HG03196 (cell line): ENCODE data around the gene GPATCH11.

Experiments
- ATAC-seq: cut with Tn5 transposase; IDR thresholded peaks from one replicate; pipeline ENCODE4 v1.9.1; 2021; ENCODE audit not compliant: unreplicated experiment

The GPATCH11 gene

DNA sequence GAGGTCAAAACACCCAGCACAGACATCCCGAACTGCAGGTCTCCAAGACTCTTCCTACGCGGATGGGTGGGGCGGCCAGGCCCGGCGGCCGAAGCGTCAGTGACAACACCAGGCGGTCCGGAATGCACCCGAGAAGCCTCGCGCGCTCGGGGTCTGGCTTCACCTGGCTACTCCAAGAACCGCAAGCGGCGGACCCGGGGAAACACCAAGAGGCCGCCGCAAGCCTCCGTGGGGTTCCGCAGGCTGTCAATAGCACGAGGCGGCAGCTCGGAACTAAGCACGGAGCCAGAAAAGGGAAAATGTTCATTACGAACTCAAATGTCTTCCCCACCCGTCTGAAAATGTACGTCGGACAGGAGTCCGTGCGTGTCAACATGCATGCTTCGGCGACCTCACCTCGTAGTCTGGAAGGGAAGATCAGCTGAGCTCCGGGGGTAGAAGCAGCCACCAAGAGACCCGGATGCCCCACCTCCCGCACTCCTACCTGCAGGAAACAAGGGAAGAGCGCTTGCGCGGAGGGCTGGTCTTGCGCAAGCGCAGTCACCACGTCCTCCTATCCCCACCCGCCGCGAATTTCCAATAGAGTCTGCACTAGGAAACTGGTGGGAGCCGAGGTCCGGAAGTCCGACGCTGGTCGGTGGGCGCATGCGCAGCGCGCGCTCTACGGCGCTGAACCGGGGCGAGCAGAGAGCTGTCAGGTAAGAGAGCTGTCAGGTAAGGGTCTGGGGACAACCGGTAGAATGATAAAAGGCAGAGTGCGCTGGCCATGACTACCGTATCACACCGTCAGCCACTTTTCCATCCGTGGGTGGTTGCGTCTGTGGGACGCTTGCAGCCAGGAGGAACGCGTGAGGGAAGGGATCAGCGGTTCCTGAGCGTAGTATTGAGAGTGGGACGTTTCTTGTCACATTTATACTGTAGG, at the start of gene GPATCH11, which contains the start of gene HEATR5B:
GPATCH11 (plus strand) TSS at position 646 of the 922 bp plus-strand sequence. CDS start 3,864 bp downstream, outside the sequence.
HEATR5B (minus strand) TSS at position 500 of the 922 bp plus-strand sequence. CDS start 958 bp downstream, outside the sequence.
- ATAC-seq = peak; percentile 82

DNA sequence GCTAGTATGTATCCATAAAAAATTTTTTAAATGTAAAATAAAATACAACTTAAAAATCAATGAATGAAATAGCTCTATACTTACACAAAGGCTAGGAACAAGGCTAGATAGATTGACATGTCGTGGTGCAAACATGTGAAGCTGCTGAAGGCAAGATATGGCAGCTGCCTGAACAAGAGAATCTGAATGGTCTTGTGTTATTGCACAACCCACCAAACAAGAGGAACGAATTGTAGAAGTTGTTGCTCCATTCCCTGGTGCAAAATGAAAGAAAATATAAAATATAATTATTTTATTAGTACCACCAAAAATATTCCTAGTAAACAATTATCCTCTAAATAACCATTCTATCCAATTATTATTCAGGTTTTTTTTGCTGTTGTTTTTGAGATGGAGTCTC, 46.5 kb upstream of the GPATCH11 start:
- no peak for ATAC-seq

DNA sequence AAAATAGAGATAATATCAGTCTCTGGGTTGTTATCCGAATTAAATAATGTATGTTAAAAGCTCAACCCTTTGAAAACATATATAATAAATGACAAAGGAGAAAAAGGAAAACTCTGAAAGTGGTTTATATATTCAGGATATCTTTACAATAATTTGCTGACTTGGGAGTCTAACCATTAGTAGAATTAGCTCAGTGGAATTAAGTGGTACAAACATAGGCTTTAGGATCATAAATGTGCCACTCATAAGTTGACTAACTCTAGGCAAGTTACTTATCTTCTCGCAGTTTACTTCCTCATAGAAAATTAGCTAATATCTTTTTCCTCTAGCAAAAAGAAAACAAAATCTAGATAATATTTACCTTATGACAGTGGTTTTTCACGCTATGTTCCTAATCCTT, 44.7 kb upstream of the GPATCH11 start:
- no peak for ATAC-seq

DNA sequence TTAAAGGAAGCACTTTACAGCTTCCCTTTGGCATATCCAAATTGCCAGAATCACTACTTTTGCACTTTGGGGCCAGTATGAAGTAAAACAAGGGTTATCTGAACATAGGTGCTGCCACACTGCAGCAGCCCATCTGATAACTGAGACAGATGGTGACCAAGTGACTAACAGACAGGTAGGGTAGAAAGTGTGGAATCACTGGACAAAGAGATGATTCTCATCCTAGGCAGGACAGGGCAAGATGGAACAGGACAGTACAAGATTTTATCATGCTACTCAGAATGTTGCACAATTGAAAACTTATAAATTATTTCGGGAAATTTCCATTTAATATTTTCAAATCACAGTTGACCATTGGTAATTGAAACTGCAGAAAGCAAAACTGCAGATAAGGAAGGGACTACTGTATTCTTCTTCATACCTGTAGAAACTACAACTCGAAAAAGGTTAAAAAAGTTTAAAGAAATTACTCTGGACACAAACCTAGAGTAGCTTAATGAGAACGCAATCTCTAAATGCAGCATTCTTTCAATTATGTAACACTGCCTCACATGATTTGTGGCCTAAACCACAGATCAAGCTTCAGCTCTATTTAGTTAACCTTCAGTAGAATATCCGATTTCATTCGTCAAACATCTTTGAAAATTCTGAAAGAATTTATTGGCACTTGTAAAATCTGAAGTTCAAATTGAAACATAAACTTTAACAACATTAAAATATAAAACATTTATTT, 31.6 kb upstream of the GPATCH11 start:
- ATAC-seq = no peak

DNA sequence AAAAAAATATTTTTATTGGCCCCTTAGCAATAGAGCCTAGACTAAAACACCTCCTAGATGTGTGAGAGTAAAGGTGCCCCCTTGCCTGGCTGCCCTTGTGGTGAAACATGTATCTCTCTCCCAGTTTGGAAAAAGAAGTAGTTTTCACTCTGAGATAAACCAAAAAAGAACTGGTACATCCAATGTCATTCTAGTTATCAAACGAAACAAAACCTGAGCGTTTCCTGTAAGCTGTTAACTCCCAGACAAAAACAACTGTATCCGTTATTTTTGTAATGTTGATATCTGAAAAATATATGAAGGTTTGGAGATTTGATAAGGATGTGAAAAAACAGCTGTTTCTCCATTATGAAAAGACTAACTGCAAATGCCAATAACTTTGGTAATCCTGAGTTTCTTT, 24.5 kb upstream of the GPATCH11 start:
- ATAC-seq = no peak

DNA sequence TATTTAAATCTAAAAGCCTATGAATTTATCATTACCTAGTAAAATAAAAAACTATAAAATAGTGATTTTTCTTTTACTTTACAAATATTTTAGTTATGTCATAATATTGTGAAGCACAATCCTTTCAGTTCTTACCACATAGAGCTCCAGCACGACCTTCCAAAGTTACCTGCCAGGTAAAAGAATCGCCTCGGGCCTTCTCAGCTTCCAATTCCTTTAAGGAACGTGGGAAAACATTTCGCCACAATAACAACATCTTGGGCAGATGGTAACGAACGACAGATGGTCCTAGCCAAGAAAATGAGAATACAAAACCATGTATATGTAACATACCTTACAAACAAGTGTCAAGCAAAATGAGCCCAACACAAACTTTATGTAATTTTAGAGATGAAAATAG, 23.9 kb upstream of the GPATCH11 start:
- ATAC-seq = no peak

DNA sequence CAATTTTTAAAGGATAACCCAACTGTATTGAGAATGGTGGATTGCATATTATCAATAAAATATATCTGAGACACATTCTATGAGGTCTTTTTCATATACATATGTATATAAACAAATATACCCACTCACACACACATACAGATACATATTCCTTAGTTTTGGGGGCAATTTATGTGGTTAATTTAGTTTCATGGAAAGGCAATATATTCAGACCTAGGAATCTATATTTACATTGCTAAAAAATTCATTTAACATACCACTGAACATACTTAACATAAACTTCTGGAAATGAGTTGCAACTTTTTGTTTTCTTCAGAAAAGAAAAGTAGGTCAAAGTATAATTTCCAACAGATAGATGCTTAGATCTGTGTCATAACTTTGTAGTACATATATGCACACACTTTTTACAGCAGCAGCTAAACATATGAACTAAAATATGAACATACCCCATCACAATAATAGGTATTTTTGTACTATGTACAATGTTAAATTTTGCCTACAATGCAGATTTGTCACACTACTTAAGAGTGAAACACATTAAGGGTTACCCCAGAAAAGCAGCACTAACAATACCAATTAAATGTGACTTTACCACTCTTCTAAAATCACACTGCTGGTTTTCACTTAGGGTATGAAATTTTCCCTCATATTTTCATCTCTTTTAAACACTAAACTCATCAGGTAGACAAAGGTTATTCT, 23.2 kb upstream of the GPATCH11 start:
- no peak for ATAC-seq

DNA sequence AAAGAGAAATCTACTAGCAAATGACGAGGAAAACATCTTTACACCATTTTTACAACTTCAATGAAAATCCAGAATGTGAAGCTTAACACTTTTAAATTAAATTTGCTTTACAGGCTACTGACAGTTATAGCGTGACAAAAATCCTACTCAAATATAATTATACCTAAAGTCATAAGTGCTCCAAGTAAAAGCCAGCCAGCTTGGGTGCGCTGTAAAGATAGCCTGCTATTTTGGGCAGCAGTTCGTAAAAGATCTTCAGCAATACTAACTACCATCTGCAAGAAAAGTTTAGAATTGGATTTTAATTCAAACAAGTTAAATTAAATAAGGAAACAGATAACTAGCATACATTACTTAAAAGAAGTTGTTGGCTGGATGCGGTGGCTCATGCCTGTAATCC, 22.5 kb upstream of the GPATCH11 start:
- no peak for ATAC-seq

DNA sequence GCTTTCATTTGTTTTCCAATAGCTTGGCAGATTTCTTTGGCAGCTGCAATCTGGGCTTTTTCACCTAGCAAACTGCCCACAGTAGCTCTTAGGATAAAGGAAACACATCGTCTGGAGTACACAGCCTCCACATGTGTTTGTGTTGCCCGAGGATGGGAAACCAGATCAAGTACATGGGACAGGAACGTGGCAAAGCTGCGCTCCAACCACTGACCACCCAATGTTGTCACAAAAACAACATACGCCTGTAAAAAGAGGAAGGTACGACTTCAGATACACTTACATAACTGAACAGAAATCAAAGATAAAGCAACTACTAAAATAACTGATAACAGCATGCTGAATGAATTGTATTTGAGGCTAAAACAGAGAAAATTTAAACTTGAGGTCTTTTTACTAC, 15.6 kb upstream of the GPATCH11 start:
- no peak for ATAC-seq

DNA sequence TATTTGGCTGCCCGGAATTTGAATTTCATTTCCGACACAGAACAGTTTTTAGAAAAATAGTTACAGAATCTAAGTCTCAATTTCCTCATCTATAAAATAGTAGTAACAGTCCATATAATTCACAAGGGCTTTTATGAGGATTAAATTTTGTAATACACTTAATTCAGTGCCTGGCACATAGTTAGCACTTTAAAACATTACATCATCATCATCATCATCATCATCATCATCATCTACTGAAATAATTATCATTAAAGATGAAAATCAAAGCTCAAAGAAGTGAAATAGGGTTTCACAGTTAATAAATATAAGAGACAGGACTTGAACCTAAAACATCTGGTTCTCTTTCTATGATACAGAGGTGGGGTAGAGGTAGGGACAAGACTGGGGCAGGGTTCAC, 13.4 kb upstream of the GPATCH11 start:
- no peak for ATAC-seq

DNA sequence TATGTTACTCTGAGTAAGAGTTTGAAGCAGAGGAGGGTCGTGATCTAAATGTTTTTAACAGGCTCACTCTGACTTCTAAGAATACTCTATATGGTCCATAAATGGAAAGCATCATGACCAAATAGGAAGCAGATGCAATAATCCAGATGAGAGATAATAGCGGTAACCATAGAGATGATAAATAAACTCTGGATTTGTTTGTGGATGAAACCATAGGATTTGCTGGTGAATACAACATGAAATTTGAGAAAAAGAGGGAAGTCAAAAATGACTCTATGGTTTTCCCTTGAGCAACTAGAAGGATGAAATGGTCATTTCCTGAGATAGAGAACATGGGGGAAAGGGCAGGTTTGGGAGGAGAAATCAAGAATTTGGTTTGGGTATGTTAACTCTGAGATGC, 4.1 kb upstream of the GPATCH11 start:
- no peak for ATAC-seq

DNA sequence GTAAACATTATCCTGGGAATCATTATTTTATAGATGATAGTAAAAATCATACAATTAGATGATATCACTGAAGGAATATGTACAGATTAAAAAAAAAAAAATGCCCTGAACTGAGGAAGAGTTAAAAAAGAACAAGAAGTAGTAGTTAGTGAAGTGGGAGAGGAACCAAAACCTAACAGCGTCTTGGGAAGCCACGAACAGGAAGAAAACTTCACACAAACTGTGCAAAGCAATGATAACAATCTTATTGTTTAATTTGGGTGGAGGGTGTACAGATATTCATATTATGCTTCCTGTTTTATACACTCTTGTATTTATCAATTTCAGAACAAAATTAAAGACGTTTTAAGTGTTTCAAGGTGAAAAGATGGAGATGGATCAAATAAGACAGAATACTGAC, 3.6 kb upstream of the GPATCH11 start:
- no peak for ATAC-seq

DNA sequence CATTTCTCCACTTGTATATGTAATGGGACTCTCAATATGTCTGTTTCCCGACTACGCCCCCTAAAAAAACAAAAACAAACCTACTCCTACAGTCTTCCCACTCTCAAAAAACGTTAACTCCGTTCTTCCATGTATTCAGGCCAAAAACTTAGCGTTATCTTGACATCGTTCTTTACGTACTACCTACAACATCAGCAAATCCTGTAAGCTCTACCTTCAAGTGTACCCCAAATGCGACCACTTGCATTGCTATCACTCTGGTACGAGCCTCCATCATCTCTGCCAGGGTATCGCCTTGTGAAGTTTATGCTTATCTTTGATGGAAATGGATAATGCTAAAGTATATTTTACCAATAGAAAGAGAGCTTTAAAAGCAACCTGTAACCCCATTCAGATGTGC, 479 bp downstream of the GPATCH11 start:
- no peak for ATAC-seq

DNA sequence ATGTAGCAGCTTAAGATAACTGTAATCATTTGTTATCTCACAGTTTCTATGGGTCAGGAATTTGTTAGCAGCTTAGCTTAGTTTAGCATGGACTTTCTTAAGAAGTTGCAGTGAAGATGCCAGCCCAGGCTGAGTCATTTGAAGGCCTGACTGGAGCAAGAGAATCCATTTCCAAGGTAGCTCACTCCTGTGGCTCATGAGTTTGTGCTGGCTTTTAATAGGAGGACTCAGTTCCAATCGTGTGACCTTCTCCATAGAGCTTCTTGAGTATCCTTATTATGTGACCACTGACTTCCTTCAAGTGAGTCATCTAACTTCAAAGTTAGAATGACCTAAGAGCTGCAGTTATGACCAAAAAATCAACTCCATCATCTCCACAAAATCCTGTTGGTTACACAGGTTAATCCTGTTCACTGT, 1.4 kb downstream of the GPATCH11 start:
- no peak for ATAC-seq

DNA sequence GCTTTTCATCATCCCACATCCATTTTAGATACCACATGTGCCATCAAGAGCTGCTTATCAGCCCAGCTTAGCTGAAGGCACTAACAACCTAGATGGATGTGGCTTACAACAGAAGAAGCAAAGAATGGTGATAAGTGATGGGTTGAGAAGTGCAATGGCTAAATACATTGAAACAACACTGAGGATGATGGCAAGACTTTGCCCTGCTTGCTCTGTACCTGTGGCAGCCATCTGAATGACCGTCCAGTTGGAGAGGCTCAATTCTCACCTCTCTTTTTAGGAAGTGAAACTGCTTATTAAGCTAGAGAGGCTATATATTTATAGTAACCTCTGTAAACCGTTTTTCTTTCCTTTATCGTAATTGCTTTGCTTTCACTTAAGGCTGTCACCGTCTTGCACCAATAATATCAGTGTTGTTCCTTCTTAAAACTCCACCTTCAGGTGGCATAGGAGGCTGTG, 5.7 kb downstream of the GPATCH11 start:
- ATAC-seq = peak; percentile 75

DNA sequence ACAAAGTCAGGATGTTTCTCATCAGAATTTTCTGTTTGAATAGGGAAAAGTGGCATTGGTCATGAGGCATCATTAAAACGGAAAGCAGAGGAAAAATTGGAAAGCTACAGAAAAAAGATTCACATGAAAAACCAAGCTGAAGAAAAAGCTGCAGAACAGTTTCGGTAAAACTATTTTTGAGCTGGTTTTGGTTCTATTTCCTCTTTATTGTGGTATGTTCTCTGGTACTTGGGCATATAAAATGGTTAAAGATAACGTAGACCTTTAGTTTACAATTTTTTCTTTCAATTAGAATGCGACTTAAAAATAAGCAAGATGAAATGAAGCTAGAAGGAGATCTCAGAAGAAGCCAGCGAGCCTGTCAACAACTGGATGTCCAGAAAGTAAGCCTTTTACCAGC, 7.6 kb downstream of the GPATCH11 start:
- ATAC-seq = no peak

DNA sequence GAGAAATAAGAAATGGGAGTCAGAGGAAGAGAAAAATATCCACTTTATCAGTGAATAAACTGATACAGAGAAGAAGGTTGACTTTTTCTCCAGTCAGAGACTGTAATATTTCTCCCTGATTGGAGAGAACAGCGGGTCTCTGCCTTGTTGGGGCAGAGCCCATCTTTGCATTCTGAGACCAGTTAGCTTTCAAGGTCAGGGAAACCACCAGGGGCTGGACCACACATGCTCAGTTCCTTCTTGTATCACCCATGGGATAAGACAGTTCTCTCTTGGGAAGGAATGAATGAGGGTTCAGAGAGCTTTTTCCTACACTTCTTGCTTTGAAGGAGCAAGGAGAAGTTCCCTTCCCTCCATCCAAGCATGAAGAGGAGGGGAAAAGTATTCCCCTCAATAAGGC, 12.2 kb downstream of the GPATCH11 start:
- no peak for ATAC-seq

DNA sequence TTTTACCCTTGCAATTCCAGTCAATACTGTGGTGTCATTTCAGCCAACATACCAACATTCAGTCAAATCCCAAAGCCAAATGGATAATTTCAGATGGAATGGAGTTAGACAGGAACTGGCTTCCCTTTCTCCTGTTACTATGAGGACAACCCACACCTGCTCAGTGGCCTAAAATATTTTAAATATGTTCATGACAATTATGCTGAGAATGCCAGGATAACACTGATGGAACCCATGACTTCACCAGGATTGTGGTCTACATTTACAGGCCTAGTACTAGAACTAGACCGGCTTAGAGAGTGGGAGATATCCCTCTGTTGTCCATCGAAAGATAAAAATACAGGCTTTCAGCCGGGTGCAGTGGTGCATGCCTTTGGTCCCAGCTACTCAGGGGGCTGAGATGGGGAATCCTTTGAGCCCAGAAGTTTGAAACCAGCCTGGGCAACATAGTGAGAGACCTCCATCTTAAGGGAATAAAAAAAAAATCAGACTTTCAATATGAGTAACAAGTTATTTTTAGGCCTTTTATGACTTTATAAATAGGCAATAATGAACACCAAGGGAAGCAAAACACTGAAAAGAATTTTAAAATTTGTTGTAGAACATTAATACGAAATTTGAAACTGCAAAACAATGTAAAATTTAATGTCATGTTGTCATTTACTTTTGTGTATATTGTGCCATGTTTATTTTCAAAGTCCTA, 14.2 kb downstream of the GPATCH11 start:
- ATAC-seq = no peak

DNA sequence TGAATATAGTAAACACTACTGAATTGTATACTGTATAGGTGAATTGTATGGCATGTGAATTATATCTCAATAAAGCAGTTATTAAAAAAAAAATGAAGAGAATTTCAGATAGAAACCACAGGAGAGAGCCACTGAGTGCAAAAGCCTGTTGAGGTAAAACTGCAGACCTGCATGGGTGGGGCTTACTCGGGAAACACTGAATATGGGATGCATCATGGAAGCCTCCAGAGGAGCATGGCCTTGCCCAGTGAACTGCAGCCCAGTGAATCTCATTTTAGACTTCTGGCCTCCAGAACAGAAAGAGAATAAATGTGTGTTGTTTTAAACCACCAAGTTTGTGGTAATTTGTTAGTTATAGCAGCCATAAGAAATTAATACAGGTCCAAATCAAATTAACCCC, 15.7 kb downstream of the GPATCH11 start:
- no peak for ATAC-seq

DNA sequence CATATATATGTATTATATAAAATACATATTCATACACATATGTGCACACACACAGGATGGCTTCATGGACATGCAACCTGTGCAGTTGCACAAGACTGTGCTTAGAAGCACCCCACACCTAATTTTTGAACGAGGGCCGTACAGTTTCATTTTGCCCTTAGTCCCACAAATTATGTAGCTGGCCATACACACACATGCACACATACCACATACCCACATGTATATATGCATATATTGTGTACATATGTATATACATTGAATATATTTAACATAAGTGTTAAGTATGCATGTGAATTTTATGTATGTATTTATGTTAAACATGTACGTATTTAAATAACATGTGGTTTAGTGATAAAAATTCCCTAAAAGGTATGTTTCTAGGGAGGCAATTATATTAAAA, 18.3 kb downstream of the GPATCH11 start:
- ATAC-seq = no peak

DNA sequence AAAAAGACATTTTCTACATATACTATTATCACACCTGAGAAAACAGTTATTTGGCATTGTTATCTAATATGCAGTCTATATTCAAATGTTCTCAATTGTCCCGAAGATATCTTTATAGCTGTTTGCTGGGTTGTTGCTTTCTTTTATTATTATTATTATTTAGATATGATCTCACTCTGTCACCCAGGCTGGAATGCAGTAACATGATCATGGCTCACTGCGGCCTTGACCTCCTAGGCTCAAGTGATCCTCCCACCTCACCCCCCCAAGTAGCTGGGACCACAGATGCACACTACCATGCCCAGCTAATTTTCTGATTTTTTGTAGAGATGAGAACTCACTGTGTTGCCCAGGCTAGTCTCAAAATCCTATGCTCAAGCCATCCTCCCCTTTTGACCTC, 19.9 kb downstream of the GPATCH11 start:
- no peak for ATAC-seq
